ENCODE results near the gene CARD8. TPM values are rescaled to one million over a fixed set of nuclear protein-coding genes. Genes with fewer than 3 reads are reported as not detected.
"Not testable (repeated sequence)": the region's sequence is repeated elsewhere in the genome, so short reads cannot be mapped to it uniquely, and the experiment has no call there.

CARD8 gene
- total RNA-seq = 100 to 1,000 TPM in 1 of 2 experiments, 10 to 100 TPM in 1; 99.8 to 104 TPM

GRCh38 chr19:48255376-48256303 lies at the start of gene CARD8:
Gene CARD8, minus strand, starts transcription at chr19:48255912. Its CDS starts 14,892 bp downstream, at chr19:48241020.
- H3K4me3 Mint-ChIP-seq = peak within 1 kb of the TSS; percentile 92
- H3K4me1 Mint-ChIP-seq (ENCODE audit: low read depth) = peaks cover 65% of the 10 kb centered on the region
- H3K27me3 Mint-ChIP-seq (ENCODE audit: low read depth) = no peaks in the 10 kb centered on the region
- peak; percentile 88 for DNase-seq
- H3K36me3 Mint-ChIP-seq (ENCODE audit: low read depth) = peaks cover 3% of the 10 kb centered on the region
- H3K27ac Mint-ChIP-seq = peak within 1 kb of the TSS; percentile 97
- intact Hi-C loops (cut with micrococcal nuclease) = loop anchor here (1.0 to 10.0 kb wide), 7 partner anchors 11 to 653 kb away; partner anchors contain the start of genes CYTH2, LIG1, PPP1R15A and SYNGR4
- H3K9me3 Mint-ChIP-seq = no peaks in the 10 kb centered on the region
- CTCF ChIA-PET = interaction anchor here (1.9 to 2.1 kb wide), 2 partner anchors 11 to 52 kb away, joined by 5 to 6 read pairs; no protein-coding TSS in a partner anchor

- no peak overlapping the region for H3K27ac Mint-ChIP-seq
- CTCF ChIA-PET = interaction anchor here (0.6 to 2.3 kb wide), 2 partner anchors 37 to 150 kb away, joined by 3 to 8 read pairs; no protein-coding TSS in a partner anchor
- no peaks in the 10 kb centered on the region for H3K9me3 Mint-ChIP-seq
- no peaks in the 10 kb centered on the region for H3K36me3 Mint-ChIP-seq (ENCODE audit: low read depth)
- intact Hi-C loops (cut with micrococcal nuclease) = no loop called here
- DNase-seq = no peak
- H3K4me3 Mint-ChIP-seq = no peak overlapping the region
- no peaks in the 10 kb centered on the region for H3K27me3 Mint-ChIP-seq (ENCODE audit: low read depth)
- H3K4me1 Mint-ChIP-seq (ENCODE audit: low read depth) = no peaks in the 10 kb centered on the region
Observed at GRCh38 chr19:48303866-48304265, 48.2 kb upstream of the CARD8 start.

GRCh38 chr19:48303367-48303766 lies 47.7 kb upstream of the CARD8 start:
- H3K27me3 Mint-ChIP-seq (ENCODE audit: low read depth) = no peaks in the 10 kb centered on the region
- no peak for DNase-seq
- H3K9me3 Mint-ChIP-seq = no peaks in the 10 kb centered on the region
- no peaks in the 10 kb centered on the region for H3K4me1 Mint-ChIP-seq (ENCODE audit: low read depth)
- intact Hi-C loops (cut with micrococcal nuclease) = no loop called here
- H3K4me3 Mint-ChIP-seq = no peak overlapping the region
- H3K27ac Mint-ChIP-seq = no peak overlapping the region
- H3K36me3 Mint-ChIP-seq (ENCODE audit: low read depth) = no peaks in the 10 kb centered on the region
- CTCF ChIA-PET = interaction anchor here (0.6 to 1.1 kb wide), 2 partner anchors 11 to 149 kb away, joined by 3 read pairs; no protein-coding TSS in a partner anchor

GRCh38 chr19:48302600-48302959 lies 46.9 kb upstream of the CARD8 start:
- Mint-ChIP-seq H3K27me3 (ENCODE audit: low read depth) (no peaks in the 10 kb centered on the region), H3K4me1 (ENCODE audit: low read depth) (no peaks in the 10 kb centered on the region), H3K4me3 (no peak overlapping the region), H3K36me3 (ENCODE audit: low read depth) (no peaks in the 10 kb centered on the region), H3K9me3 (no peaks in the 10 kb centered on the region), H3K27ac (no peak overlapping the region)
- CTCF ChIA-PET = interaction anchor here (1.1 kb wide), 1 partner anchor 11 kb away, joined by 3 read pairs; no protein-coding TSS in a partner anchor
- intact Hi-C loops (cut with micrococcal nuclease) = no loop called here
- DNase-seq = no peak

GRCh38 chr19:48301886-48302599 lies 46.3 kb upstream of the CARD8 start:
- CTCF ChIA-PET = interaction anchor here (1.1 kb wide), 1 partner anchor 12 kb away, joined by 3 read pairs; no protein-coding TSS in a partner anchor

GRCh38 chr19:48297975-48298374 lies 42.3 kb upstream of the CARD8 start:
- H3K4me1 Mint-ChIP-seq (ENCODE audit: low read depth) = no peaks in the 10 kb centered on the region
- intact Hi-C loops (cut with micrococcal nuclease) = no loop called here
- CTCF ChIA-PET = interaction anchor here (0.6 kb wide), 1 partner anchor 332 kb away, joined by 4 read pairs; no protein-coding TSS in a partner anchor
- H3K27ac Mint-ChIP-seq = no peak overlapping the region
- H3K36me3 Mint-ChIP-seq (ENCODE audit: low read depth) = no peaks in the 10 kb centered on the region
- H3K27me3 Mint-ChIP-seq (ENCODE audit: low read depth) = no peaks in the 10 kb centered on the region
- H3K9me3 Mint-ChIP-seq = no peaks in the 10 kb centered on the region
- no peak for DNase-seq
- H3K4me3 Mint-ChIP-seq = no peak overlapping the region

More at GRCh38 chr19:48301886-48302599, 46.3 kb upstream of the CARD8 start:
- H3K27me3 Mint-ChIP-seq (ENCODE audit: low read depth) = no peaks in the 10 kb centered on the region
- DNase-seq = no peak
- no peaks in the 10 kb centered on the region for H3K4me1 Mint-ChIP-seq (ENCODE audit: low read depth)
- intact Hi-C loops (cut with micrococcal nuclease) = no loop called here
- no peak overlapping the region for H3K27ac Mint-ChIP-seq
- H3K36me3 Mint-ChIP-seq (ENCODE audit: low read depth) = no peaks in the 10 kb centered on the region
- no peak overlapping the region for H3K4me3 Mint-ChIP-seq
- H3K9me3 Mint-ChIP-seq = no peaks in the 10 kb centered on the region

- H3K4me1 Mint-ChIP-seq (ENCODE audit: low read depth) = no peaks in the 10 kb centered on the region
- intact Hi-C loops (cut with micrococcal nuclease) = no loop called here
- CTCF ChIA-PET = interaction anchor here (0.6 kb wide), 1 partner anchor 299 kb away, joined by 4 read pairs; no protein-coding TSS in a partner anchor
Observed at GRCh38 chr19:48296963-48297734, 41.4 kb upstream of the CARD8 start.

GRCh38 chr19:48295458-48295857 lies 39.7 kb upstream of the CARD8 start:
- no peak for DNase-seq
- no peaks in the 10 kb centered on the region for H3K9me3 Mint-ChIP-seq
- H3K4me1 Mint-ChIP-seq (ENCODE audit: low read depth) = peaks cover 6% of the 10 kb centered on the region
- CTCF ChIA-PET = no interaction called here
- H3K27ac Mint-ChIP-seq = no peak overlapping the region
- H3K36me3 Mint-ChIP-seq (ENCODE audit: low read depth) = no peaks in the 10 kb centered on the region
- no peaks in the 10 kb centered on the region for H3K27me3 Mint-ChIP-seq (ENCODE audit: low read depth)
- intact Hi-C loops (cut with micrococcal nuclease) = no loop called here
- no peak overlapping the region for H3K4me3 Mint-ChIP-seq

More at GRCh38 chr19:48296963-48297734, 41.4 kb upstream of the CARD8 start:
- H3K36me3 Mint-ChIP-seq (ENCODE audit: low read depth) = no peaks in the 10 kb centered on the region
- H3K27ac Mint-ChIP-seq = no peak overlapping the region
- no peak overlapping the region for H3K4me3 Mint-ChIP-seq
- H3K27me3 Mint-ChIP-seq (ENCODE audit: low read depth) = no peaks in the 10 kb centered on the region
- H3K9me3 Mint-ChIP-seq = no peaks in the 10 kb centered on the region
- no peak for DNase-seq

GRCh38 chr19:48292798-48293197 lies 37.1 kb upstream of the CARD8 start:
- Mint-ChIP-seq H3K4me3 (no peak overlapping the region), H3K9me3 (no peaks in the 10 kb centered on the region), H3K27me3 (ENCODE audit: low read depth) (no peaks in the 10 kb centered on the region), H3K36me3 (ENCODE audit: low read depth) (no peaks in the 10 kb centered on the region), H3K4me1 (ENCODE audit: low read depth) (peaks cover 6% of the 10 kb centered on the region), H3K27ac (no peak overlapping the region)
- intact Hi-C loops (cut with micrococcal nuclease) = no loop called here
- CTCF ChIA-PET = interaction anchor here (0.9 to 5.8 kb wide), 6 partner anchors 12 to 139 kb away, joined by 3 to 69 read pairs (median 4); partner anchors contain the start of genes SYNGR4 and ZNF114
- no peak for DNase-seq

GRCh38 chr19:48291489-48291815 lies 35.7 kb upstream of the CARD8 start:
- H3K27me3 Mint-ChIP-seq (ENCODE audit: low read depth); H3K9me3 Mint-ChIP-seq; H3K36me3 Mint-ChIP-seq (ENCODE audit: low read depth); H3K4me1 Mint-ChIP-seq (ENCODE audit: low read depth); DNase-seq; H3K27ac Mint-ChIP-seq: not testable (repeated sequence)
- CTCF ChIA-PET = interaction anchor here (0.7 to 5.8 kb wide), 5 partner anchors 15 to 1005 kb away, joined by 3 to 69 read pairs (median 3); partner anchors contain the start of gene ZNF114
- peak overlapping the region; percentile 74 for H3K4me3 Mint-ChIP-seq
- intact Hi-C loops (cut with micrococcal nuclease) = loop anchor here (1.0 kb wide), 2 partner anchors 20 to 24 kb away; no protein-coding TSS in a partner anchor

GRCh38 chr19:48290771-48291488 lies 35.2 kb upstream of the CARD8 start:
- Mint-ChIP-seq H3K27me3 (ENCODE audit: low read depth) (no peaks in the 10 kb centered on the region), H3K27ac (no peak overlapping the region), H3K36me3 (ENCODE audit: low read depth) (peaks cover 9% of the 10 kb centered on the region), H3K4me3 (peak overlapping the region; percentile 74), H3K9me3 (peaks cover 11% of the 10 kb centered on the region), H3K4me1 (ENCODE audit: low read depth) (peaks cover 6% of the 10 kb centered on the region)
- CTCF ChIA-PET = interaction anchor here (0.6 to 5.8 kb wide), 3 partner anchors 10 to 23 kb away, joined by 3 to 69 read pairs (median 3); partner anchors contain the start of gene ZNF114
- intact Hi-C loops (cut with micrococcal nuclease) = loop anchor here (1.0 kb wide), 2 partner anchors 20 to 24 kb away; no protein-coding TSS in a partner anchor
- DNase-seq = peak; percentile 59
